Measurements from ENCODE around the gene RPTOR.

DNA sequence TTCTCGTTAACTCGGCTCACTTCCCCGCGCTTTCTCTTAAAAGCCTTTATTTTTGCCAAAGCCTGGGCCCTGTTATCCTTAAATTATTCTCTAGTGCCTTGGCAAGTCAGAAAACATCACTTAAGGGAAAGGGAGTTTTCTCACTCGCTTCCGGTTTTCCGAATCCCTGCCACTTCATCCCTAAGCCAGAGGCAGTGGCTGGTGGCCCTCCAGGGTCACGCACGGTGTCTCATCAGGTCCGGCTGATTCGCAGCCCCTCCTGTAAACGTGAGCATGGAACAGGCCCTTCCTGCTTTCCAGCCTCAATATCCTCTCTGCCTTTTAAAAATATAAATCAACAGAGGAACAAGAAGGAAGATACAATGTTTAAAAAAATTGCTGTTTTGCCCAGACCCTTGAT is 304.5 kb downstream of the RPTOR start:
- TF ChIP-seq CTCF (IDR thresholded peaks at IDR 0.05) (no peak), POLR2A (IDR thresholded peaks at IDR 0.05; ENCODE audit: low read depth) (no peak), EP300 (IDR thresholded peaks at IDR 0.05) (no peak), POLR2AphosphoS5 (IDR thresholded peaks at IDR 0.05) (no peak)

Data from esophagus muscularis mucosa (tissue), 4 donors.